Activated CD8-positive, alpha-beta T cell treated with anti-CD3 and anti-CD28 coated beads for 36 hours (primary cell): Measurements from ENCODE around the gene MAF. TPM values are rescaled to one million over a fixed set of nuclear protein-coding genes. Genes with fewer than 3 reads are reported as not detected.
A peak's percentile ranks its signal among the peaks of the same experiment; 100 is the strongest.

Source experiments
- ATAC-seq: fragments of 200-7000 bp; cut with Tn5 transposase; one replicate; pipeline ENCODE4 v1.10.0; 2021; ENCODE audit warnings: mild to moderate bottlenecking, moderate library complexity
- CTCF ChIA-PET: fragments of 350-600 bp; sonication (Branson Sonifier 250); formaldehyde crosslinking; loops from one replicate; lab custom pipeline; 2021; ENCODE audit warnings: antibody characterized with exemption; lab: Charles Lee
- POLR2A ChIA-PET: fragments of 350-600 bp; sonication (Branson Sonifier 250); formaldehyde crosslinking; loops from one replicate; lab custom pipeline; 2021; ENCODE audit warnings: antibody characterized with exemption; lab: Charles Lee
- DNase-seq: peaks from one replicate; pipeline ENCODE4 v3.0.0-alpha.2; 2020
- H3K27ac Mint-ChIP-seq: one replicate; pipeline ENCODE4 v1.8.0; 2021; ENCODE audit warnings: mild to moderate bottlenecking, mixed read lengths
- H3K27me3 Mint-ChIP-seq: one replicate; pipeline ENCODE4 v1.8.0; 2021; ENCODE audit warnings: mixed read lengths
- H3K36me3 Mint-ChIP-seq: one replicate; pipeline ENCODE4 v1.8.0; 2021; ENCODE audit warnings: low read depth, mixed read lengths
- H3K4me1 Mint-ChIP-seq: one replicate; pipeline ENCODE4 v1.8.0; 2021; ENCODE audit warnings: low read depth, mixed read lengths
- H3K4me3 Mint-ChIP-seq: one replicate; pipeline ENCODE4 v1.8.0; 2021; ENCODE audit warnings: mild to moderate bottlenecking, moderate library complexity, mixed read lengths
- H3K9me3 Mint-ChIP-seq: one replicate; pipeline ENCODE4 v1.8.0; 2021; ENCODE audit warnings: mixed read lengths
- intact Hi-C: fragments of 100-400 bp; cut with micrococcal nuclease; formaldehyde crosslinking; loops from one replicate; pipeline ENCODE4 v1.10.0; 2022
- total RNA-seq, 2 experiments: library from RNA; stranded (reverse); gene quantifications; one replicate each; pipeline ENCODE4 v1.2.3, GENCODE V29; 2021
- TF ChIP-seq, protein P1 (sequence below): fragments of 200-600 bp; IDR thresholded peaks from one replicate; pipeline ENCODE4 v1.8.0; 2022; ENCODE audit warnings: antibody characterized with exemption, mild to moderate bottlenecking

The MAF gene
- 10 to 100 TPM; 17.4 to 18.6 TPM for total RNA-seq

DNA sequence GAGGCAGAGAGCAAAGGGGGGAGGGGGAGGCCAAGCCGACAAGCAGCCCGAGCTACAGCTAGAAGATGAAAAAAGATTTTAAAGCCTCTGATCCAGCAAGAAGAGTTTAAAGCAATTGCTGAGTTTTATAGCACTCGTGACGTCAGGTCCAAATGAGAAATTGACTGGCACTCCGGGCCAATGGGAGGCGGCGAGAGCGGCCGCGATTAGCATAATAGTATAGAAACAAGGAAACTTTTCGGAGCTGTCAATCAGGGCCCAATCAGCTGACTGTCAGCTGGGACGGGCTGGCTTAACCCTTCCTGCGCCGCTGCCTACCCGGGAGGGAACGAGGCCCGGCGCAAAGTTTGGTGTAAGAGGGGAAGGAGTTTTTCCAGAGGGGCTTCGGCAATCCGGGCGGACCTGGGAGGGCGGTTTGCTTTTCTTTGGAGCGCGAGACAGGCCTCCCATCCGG is at the start of gene MAF:
TSS of gene MAF (minus strand) at position 100 of the 454 bp plus-strand sequence. CDS start 835 bp downstream, outside the sequence.
- Mint-ChIP-seq H3K27me3 (peaks cover 48% of the 10 kb centered on the region), H3K4me3 (peak within 1 kb of the TSS; percentile 78), H3K27ac (peak within 1 kb of the TSS; percentile 75), H3K36me3 (peaks cover 3% of the 10 kb centered on the region), H3K9me3 (no peaks in the 10 kb centered on the region), H3K4me1 (peaks cover 29% of the 10 kb centered on the region)
- intact Hi-C loops: loop anchor here (5.0 to 10.0 kb wide), 4 partner anchors 516 to 1476 kb away; no protein-coding TSS in a partner anchor
- DNase-seq (peak; percentile 90), ATAC-seq (peak; percentile 66)
- POLR2A ChIA-PET: interaction anchor here (1.1 kb wide), 1 partner anchor 823 kb away, joined by 3 read pairs; no protein-coding TSS in a partner anchor
- CTCF ChIA-PET: interaction anchor here (0.6 to 2.2 kb wide), 5 partner anchors 11 to 1122 kb away, joined by 3 to 6 read pairs (median 5); no protein-coding TSS in a partner anchor
- TF ChIP-seq, protein P1, sequence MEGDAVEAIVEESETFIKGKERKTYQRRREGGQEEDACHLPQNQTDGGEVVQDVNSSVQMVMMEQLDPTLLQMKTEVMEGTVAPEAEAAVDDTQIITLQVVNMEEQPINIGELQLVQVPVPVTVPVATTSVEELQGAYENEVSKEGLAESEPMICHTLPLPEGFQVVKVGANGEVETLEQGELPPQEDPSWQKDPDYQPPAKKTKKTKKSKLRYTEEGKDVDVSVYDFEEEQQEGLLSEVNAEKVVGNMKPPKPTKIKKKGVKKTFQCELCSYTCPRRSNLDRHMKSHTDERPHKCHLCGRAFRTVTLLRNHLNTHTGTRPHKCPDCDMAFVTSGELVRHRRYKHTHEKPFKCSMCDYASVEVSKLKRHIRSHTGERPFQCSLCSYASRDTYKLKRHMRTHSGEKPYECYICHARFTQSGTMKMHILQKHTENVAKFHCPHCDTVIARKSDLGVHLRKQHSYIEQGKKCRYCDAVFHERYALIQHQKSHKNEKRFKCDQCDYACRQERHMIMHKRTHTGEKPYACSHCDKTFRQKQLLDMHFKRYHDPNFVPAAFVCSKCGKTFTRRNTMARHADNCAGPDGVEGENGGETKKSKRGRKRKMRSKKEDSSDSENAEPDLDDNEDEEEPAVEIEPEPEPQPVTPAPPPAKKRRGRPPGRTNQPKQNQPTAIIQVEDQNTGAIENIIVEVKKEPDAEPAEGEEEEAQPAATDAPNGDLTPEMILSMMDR: no peak

GRCh38 chr16:79648826-79649225 is 48.3 kb upstream of the MAF start:
- no peak overlapping the region for H3K4me3 Mint-ChIP-seq
- CTCF ChIA-PET: interaction anchor here (1.3 kb wide), 1 partner anchor 47 kb away, joined by 7 read pairs; no protein-coding TSS in a partner anchor
- no peaks in the 10 kb centered on the region for H3K9me3 Mint-ChIP-seq
- intact Hi-C loops: no loop called here
- no peak overlapping the region for H3K27ac Mint-ChIP-seq
- TF ChIP-seq, protein P1: no peak
- DNase-seq (no peak), ATAC-seq (no peak)
- H3K4me1 Mint-ChIP-seq: no peaks in the 10 kb centered on the region
- peaks cover 3% of the 10 kb centered on the region for H3K27me3 Mint-ChIP-seq
- POLR2A ChIA-PET: no interaction called here
- no peaks in the 10 kb centered on the region for H3K36me3 Mint-ChIP-seq

DNA sequence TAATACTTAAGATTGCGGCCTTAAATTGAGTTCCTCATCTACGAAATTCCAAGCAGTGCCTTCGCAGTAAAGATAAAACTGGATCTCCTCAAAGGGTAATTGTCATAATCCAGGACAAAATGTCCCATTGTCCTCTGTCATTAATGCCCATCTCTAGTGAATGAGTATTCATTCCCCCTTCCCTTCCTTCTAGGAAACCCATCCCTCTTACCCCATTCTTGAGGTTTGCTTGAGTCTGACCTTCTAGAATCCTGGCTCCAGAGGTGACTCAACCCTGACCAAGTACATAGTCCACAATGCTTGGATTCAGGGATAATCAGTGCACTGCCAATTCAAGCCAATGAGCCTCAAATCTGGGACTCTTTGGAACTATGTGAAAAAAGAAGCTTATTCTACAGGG is 47.0 kb upstream of the MAF start:
- intact Hi-C loops: no loop called here
- no peak for DNase-seq
- ChIA-PET CTCF (no interaction called here), POLR2A (no interaction called here)
- Mint-ChIP-seq H3K27me3 (peaks cover 4% of the 10 kb centered on the region), H3K27ac (no peak overlapping the region), H3K36me3 (no peaks in the 10 kb centered on the region), H3K9me3 (no peaks in the 10 kb centered on the region), H3K4me1 (no peaks in the 10 kb centered on the region), H3K4me3 (no peak overlapping the region)
- TF ChIP-seq, protein P1: no peak
- no peak for ATAC-seq

- TF ChIP-seq, protein P1: no peak
- H3K9me3 Mint-ChIP-seq: no peaks in the 10 kb centered on the region
- no peak overlapping the region for H3K4me3 Mint-ChIP-seq
- H3K4me1 Mint-ChIP-seq: peaks cover 3% of the 10 kb centered on the region
- DNase-seq (no peak), ATAC-seq (no peak)
- intact Hi-C loops: no loop called here
- ChIA-PET CTCF (no interaction called here), POLR2A (no interaction called here)
- no peaks in the 10 kb centered on the region for H3K36me3 Mint-ChIP-seq
- no peak overlapping the region for H3K27ac Mint-ChIP-seq
- H3K27me3 Mint-ChIP-seq: peaks cover 6% of the 10 kb centered on the region
These were observed 45.2 kb upstream of the MAF start for GRCh38 chr16:79645701-79646100.

- intact Hi-C loops: no loop called here
- DNase-seq (no peak), ATAC-seq (no peak)
- Mint-ChIP-seq H3K9me3 (no peaks in the 10 kb centered on the region), H3K4me1 (peaks cover 3% of the 10 kb centered on the region), H3K36me3 (no peaks in the 10 kb centered on the region), H3K27me3 (peaks cover 6% of the 10 kb centered on the region), H3K4me3 (no peak overlapping the region), H3K27ac (no peak overlapping the region)
- TF ChIP-seq, protein P1: no peak
- ChIA-PET CTCF (no interaction called here), POLR2A (no interaction called here)
These were observed 44.6 kb upstream of the MAF start for GRCh38 chr16:79644971-79645667.
